Neural cell (in vitro differentiated cells): ENCODE results near the gene NKIRAS1.

Source experiments
- CTCF ChIP-seq: fragments of 450-650 bp; IDR thresholded peaks from 2 replicates; pipeline ENCODE4 v1.5.1; 2014; ENCODE audit warnings: antibody characterized with exemption, mild to moderate bottlenecking, moderate library complexity; ENCODE audit not compliant: poor library complexity, severe bottlenecking
- MXI1 ChIP-seq: fragments of 450-650 bp; conservative IDR thresholded peaks from 2 replicates; pipeline ENCODE4 v1.6.1; 2014; ENCODE audit warnings: antibody characterized with exemption, mild to moderate bottlenecking; ENCODE audit not compliant: poor library complexity, severe bottlenecking
- REST ChIP-seq: IDR thresholded peaks from 2 replicates; pipeline ENCODE4 v1.6.1; 2012; ENCODE audit warnings: borderline replicate concordance

- no peak for TF ChIP-seq CTCF
- no peak for TF ChIP-seq REST
- no peak for TF ChIP-seq MXI1
Observed at GRCh38 chr3:23920151-23920655, 3.4 kb upstream of the NKIRAS1 start.
